ENCODE measurements around the gene ACTN3.
"Not testable (repeated sequence)": the region's sequence is repeated elsewhere in the genome, so short reads cannot be mapped to it uniquely, and the experiment has no call there.

ACTN3 gene

DNA sequence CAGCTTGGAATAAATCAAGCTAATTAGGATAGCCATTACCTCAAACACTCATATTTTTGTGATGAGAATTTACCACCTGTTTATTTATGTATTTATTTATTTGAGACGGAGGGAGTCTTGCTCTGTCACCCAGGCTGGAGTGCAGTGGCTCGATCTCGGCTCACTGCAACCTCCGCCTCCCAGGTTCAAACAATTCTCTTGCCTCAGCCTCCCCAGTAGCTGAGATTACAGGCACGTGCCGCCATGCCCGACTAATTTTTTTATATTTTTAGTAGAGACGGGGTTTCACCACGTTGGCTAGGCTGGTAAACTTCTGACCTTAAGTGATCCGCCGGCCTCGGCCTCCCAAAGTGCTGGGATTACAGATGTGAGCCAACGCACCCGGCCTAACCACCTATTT, 1.8 kb upstream of the ACTN3 start:
- DNase-seq (ENCODE audit: low spot score) = not testable (repeated sequence)

DNA sequence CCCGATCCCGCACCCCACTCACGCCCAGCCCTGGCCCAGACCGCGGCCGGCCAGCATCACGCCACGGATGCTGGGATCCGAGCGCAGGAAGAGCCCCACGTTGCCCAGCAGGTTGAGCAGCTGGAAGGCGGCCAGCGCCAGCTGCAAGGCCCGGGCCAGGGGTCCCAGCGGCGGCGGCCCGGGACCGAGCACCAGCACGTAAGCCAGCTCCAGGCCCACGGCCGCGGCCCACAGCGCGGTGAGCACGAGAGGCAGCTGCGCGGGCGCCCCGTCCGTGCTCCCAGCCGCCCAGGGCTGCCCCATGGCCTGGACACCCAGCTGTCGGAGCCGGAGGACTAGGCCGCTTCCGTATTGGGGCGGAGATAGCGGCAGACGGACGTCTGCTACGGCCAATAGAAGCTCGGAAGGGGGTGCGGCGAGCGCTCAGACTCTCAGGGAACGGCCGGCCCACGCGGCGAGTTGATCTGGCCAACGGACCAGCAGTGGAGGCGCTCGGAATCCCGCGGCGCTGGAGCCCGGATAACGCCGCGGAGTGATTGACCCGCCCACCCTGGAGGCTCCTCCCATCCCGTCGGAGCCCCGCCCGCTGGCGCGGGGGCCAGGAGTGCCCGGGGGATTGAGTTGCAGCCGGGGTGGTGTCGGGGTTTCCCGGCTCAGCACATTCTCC, 869 bp upstream of the ACTN3 start, which contains the start of gene ZDHHC24:
TSS of gene ZDHHC24 (minus strand) at position 348 of the 667 bp plus-strand sequence. CDS start at position 303, 45 bp downstream.
- DNase-seq (ENCODE audit: low spot score) = peak; percentile 96

DNA sequence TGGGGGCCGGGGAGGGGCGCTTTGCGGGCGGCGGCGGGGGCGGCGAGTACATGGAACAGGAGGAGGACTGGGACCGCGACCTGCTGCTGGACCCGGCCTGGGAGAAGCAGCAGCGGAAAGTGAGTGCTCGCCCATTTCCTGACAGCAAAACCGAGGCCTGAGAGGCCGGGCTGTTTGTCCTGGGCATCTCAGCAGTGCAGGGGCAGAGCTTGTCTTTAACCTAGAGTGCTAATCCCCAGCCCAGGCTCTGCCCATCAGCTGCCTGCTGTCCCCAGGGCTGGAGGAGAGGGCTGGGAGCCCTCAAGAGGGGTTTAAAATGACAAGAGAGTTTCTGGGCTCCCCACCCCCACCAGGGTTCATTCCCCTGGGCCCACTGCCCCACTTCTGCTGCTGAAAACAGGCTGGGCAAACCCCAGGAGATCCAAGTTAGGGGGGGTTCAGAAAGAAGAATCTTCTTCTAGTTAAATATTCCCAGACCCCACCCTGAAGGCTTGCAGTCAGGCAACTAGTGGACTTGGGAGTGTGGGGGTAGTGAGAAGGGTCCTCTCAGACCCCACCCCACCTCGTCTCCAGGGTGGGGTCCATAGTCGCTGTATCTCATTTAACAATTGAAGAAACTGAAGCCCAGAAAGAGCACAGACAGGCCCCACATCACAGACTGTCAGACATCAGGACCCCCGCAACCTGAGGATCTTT, 411 bp downstream of the ACTN3 start:
- no peak for DNase-seq (ENCODE audit: low spot score)

DNA sequence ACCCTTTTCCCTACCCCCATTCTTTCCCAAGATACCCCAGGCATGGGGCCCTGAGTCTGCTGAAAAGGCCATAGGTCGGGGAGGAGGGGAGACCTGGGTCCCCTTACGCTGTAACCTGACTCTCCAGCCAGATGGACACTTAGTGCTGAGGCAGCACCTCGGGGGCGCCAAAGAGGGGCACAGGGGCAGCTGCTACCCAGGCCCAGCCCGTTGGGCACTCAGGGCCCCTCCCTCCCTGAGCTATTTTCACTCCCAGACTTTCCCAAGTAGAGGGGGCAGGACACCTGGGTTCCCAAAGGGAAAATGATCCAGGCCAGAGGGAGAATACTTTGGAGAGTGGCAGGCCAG, 933 bp downstream of the ACTN3 start:
- DNase-seq (ENCODE audit: low spot score) = no peak

DNA sequence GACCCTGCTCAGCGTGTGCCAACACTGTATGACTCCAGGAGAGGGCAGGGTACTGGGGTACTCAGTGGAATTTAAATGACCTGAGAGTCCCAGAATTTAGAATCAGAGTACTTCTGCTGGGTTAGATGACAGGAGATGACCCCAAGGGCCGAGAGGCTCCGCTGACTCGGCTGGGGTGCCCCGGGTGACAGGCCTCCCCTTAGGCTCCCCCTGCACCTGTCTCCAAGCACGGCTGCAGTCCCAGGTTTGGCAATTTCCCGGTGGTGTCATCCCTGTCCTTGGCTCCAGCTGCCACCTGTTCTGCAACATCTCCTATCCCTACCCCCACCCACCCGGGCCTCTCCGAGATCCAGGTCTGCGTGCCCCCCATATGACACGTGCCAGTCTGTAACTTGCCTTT, 1.3 kb downstream of the ACTN3 start:
- DNase-seq (ENCODE audit: low spot score) = no peak

DNA sequence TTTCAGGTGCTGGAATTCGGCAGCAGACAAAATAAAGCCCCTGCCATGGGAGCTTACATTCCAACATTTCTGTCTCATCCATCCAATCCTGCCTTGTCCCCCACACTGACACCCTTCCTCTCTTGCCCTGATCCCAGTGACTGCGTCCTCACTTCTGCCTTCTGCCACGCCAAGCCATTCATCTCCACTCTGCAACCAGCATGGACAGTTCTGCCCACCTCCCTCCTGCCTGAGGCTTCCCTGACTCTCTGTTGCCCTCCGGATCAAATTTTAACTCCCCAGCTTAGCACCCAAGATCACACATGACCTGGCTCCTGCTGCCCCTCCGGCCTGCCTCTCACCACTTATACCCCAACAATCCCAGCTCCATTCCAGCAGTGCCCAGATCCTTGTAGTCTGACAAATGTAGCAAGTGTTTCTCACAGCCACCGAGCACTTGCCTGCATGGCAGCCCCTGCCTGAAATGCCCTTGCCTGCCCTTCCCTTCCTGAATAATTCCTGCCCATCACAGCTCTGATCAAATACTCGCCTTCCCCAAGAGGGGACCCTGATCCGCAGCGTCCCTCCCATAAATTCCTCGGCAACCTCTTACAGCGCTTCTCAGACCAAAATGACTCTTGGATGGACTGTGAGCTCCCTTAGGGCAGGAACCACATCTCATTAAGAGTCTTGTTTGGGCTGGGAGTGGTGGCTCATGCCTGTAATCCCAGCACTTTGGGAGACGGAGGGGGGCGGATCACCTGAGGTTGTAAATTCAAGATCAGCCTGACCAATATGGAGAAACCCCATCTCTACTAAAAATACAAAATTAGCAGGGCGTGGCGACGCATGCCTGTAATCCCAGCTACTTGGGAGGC, 2.3 kb downstream of the ACTN3 start:
- no peak for DNase-seq (ENCODE audit: low spot score)

DNA sequence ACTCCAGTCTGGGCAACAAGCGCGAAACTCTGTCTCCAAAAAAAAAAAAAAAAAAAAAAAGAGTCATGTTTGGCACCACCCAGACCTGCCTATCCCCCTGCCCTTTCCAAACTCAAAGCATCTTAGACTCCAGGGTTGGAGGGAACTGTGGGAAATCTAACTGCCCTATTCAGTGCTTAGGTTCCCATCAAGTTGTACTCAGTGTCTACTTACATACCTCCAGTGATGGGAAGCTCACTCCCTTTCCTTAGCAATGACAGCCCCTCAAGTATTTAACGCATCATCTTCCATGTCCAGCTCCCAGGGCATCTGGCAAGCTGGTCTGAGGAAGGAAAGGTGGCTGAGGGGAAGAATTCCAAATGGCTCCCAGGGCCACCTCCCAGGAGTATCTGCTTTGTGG, 3.0 kb downstream of the ACTN3 start:
- no peak for DNase-seq (ENCODE audit: low spot score)

DNA sequence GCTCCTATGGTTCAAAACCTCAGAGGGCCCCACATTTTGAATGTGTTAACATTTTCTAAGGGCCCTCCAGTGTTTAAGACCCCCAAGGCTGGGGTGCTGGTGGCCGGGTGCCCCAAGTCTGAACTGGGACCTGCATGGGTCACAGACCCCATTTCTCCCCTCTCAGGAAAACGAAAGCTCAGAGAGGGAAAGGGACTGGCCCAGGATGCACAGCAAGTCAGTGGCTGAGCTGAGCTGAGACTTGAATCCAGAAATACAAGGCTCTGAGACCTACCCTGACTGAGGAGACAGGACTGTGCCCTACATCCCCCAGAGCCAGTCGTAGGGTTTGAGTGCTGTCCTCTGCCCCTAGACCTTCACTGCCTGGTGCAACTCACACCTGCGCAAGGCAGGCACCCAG, 4.2 kb downstream of the ACTN3 start:
- no peak for DNase-seq (ENCODE audit: low spot score)

DNA sequence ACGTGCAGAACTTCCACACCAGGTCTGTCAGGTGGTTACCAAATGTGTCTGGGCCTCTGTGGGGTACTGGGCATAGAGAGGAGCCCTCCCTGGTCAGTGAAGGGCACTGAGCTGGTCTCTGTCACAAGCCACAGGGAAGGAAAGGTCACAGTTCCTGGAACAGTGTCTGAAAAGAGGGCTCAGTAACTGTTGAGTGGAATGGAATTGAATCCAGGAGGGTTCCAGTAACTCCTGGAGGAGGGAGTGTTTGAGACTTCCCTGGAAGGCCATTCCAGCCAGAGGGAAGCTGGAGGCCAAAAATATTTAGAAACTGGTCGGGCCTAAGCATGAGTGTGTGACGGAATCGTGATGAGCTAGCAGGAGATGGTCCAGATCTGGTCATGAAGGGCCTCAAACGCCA, 7.9 kb downstream of the ACTN3 start:
- DNase-seq (ENCODE audit: low spot score) = no peak

DNA sequence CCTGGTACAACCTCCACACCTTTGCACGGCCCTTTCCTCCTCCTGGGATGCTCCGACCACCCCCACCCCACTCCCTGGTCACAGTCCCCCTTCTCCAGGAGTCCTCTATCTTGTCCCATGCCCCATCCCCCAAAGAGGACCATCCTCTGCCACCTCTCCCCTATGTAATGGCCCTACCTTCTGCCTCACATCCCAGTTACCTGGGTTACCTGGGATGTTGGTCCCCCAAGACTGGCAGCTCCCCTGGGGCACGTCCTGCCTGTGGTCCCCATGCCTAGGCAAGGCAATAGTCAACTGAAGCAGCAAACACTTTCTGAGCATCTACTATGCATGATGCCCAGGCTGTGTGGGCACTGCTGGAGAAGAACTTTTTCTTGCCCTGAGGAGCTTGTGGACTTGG, 8.7 kb downstream of the ACTN3 start:
- no peak for DNase-seq (ENCODE audit: low spot score)

DNA sequence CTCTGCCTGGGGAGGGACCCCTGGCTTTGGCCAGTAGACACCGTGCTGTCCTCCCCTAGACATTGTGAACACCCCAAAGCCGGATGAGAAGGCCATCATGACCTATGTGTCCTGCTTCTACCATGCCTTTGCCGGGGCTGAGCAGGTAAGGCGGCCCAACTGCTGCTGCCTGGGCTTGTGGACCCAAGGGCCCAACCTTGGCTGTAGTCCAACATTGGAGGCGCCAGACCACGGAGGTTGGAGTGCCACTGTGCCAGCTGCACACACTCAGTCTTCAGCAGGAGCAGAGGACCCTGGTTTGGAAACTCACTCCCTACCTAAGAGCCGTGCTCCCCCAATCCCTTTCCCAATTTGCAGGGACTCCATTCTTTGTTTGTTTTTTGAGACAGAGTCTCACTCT, 9.4 kb downstream of the ACTN3 start:
- no peak for DNase-seq (ENCODE audit: low spot score)

DNA sequence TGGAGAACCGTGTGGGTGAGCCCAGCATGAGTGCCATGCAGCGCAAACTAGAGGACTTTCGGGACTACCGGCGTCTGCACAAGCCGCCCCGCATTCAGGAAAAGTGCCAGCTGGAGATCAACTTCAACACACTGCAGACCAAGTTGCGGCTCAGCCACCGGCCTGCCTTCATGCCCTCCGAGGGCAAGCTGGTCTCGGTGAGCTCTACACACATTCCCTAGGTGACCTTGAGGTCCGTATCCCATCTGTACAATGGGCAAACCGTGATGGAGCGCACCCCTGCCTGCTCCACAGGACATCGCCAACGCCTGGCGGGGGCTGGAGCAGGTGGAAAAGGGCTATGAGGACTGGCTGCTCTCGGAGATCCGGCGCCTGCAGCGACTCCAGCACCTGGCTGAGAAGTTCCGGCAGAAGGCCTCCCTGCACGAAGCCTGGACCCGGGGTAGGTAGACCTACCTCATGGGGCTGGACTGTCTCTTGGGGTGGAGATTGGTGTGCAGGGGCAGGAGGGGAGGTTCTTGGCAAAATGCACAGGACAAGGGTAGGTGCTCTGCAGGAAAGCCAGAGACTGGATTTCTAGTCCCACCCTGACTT, 11.1 kb downstream of the ACTN3 start:
- DNase-seq (ENCODE audit: low spot score) = no peak

DNA sequence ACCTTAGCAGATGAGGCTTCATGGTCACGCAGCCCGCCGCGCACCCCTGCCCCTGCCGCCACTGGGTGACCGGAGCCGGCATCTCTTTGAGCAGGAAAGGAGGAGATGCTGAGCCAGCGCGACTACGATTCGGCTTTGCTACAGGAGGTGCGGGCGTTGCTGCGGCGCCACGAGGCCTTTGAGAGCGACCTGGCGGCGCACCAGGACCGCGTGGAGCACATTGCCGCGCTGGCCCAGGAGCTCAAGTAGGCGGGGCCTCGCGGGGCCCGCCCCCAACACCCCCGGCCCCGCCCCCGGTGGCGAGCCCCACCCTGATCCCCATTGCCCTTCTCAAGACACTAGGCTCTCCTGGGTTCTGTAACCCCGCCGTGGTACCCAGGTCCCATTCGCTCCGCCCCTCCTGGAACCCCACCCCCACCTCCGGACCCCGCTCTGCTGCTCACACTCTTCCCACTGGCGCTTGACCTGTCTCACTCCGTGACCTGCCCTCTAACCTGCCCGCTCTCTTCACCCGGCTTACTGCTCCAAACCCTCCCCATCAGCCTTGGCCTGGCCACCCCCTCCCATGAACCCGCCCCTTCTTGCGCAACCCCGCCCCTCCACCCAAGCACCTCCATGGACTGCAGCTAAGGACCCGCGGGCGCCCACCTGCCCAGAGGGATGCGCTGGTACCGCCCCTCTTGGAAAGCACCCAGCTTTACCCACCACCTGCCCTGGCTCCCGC, 12.6 kb downstream of the ACTN3 start:
- DNase-seq (ENCODE audit: low spot score) = no peak

DNA sequence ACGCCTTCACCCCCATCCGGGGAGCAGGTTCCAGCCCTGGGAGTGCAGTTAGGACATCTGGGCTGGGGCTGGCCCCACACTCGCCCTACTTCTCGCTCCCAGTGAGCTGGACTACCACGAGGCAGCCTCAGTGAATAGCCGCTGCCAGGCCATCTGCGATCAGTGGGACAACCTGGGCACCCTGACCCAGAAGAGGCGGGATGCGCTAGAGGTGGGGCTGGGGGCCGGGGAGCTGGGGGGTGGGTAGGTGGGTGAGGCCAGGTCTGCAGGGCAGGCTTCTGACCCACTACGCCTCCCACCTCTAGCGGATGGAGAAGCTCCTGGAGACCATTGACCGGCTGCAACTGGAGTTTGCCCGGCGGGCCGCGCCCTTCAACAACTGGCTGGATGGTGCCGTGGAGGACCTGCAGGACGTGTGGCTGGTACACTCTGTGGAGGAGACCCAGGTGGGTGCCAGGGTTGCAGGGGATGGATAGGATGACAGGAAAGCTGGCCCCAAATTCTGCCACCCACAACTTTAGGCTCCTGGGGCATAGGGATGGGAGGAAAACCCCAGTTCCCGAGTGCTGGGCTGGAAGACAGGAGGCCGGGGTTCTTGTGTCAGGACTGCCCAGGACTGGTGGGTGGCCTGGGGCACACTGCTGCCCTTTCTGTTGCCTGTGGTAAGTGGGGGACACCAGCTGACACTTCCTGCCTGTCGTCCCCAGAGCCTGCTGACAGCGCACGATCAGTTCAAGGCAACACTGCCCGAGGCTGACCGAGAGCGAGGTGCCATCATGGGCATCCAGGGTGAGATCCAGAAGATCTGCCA, 13.4 kb downstream of the ACTN3 start:
- no peak for DNase-seq (ENCODE audit: low spot score)

DNA sequence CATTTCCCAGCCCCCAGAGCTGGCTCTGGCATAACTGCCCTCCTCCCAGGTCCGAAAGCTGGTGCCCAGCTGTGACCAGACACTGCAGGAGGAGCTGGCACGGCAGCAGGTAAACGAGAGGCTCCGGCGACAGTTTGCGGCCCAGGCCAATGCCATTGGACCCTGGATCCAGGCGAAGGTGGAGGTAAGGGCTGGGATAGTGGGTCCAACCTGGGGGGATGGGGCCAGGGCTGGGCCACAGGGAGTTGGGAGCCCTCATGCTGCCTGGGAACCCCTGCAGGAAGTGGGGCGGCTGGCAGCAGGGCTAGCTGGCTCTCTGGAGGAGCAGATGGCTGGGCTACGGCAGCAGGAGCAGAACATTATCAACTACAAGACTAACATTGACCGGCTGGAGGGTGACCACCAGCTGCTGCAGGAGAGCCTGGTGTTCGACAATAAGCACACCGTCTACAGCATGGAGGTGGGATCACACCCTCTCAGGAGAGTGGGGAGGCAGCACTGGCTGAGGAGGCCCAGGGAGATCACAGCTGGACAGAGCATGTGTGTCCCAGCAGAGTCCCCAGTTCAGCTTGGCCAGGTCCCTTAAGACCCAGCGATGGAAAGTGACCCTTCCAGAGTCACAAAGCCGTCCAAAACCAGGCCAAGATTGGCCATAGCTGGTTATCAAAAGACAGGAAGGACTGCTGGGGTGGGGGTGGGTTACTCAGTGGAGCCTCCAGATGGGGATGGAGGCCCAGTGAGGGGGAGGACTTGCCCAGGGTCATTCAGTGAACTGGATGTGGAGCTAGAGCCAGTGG, 14.7 kb downstream of the ACTN3 start:
- DNase-seq (ENCODE audit: low spot score) = no peak

DNA sequence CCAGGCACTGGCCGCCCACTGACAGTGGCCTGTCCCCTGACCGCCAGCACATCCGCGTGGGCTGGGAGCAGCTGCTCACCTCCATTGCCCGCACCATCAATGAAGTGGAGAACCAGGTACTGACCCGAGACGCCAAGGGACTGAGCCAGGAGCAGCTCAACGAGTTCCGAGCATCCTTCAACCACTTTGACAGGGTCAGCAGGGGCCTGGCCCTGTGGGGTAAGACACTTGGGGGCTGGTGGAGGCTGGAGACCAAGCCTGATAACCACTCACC, 15.2 kb downstream of the ACTN3 start:
- DNase-seq (ENCODE audit: low spot score) = no peak

DNA sequence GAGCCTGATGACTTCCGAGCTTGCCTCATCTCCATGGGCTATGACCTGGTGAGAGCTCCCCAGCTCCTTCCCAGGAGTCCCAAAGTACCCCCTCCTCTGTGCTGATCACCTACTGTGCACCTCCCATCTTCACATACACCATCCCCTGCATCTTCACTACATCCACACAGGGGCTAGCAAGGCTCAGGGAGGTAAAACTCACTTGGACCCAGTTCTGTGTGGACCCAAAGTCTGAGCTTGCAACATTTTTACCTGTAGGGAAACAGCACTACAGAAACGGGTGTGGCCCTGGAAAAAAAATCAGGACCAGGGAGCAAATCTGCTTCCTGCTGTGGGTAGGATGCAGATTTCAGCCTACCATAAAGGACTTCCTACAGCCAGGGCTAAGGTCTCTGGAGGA, 15.6 kb downstream of the ACTN3 start:
- DNase-seq (ENCODE audit: low spot score) = no peak

DNA sequence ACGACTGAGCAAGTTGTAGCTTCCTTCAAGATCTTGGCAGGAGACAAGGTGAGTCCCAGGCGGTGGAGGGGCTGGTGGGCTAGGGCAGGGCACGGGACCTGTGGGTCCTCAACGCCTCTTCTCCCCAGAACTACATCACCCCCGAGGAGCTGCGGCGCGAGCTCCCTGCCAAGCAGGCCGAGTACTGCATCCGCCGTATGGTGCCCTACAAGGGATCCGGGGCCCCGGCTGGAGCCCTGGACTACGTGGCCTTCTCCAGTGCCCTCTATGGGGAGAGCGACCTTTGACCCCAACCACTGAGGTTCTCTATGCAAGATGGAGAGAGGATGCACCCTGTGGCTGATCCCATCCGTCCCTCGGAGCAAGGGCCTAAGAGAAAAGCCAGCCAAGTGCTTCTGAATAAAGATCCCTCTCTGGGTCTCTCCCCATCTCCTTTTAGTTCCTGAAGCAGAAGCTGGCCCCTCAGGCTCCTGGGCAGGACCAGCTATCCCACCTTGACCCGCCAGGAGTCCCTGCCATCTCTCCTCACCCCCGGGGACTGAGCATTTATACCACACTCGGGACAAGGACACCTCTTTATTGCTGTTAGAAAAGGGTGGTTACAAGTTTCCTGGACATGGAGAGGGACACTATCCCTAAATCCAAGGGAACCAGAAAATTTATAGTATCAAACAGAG, 16.3 kb downstream of the ACTN3 start:
- DNase-seq (ENCODE audit: low spot score) = no peak

DNA sequence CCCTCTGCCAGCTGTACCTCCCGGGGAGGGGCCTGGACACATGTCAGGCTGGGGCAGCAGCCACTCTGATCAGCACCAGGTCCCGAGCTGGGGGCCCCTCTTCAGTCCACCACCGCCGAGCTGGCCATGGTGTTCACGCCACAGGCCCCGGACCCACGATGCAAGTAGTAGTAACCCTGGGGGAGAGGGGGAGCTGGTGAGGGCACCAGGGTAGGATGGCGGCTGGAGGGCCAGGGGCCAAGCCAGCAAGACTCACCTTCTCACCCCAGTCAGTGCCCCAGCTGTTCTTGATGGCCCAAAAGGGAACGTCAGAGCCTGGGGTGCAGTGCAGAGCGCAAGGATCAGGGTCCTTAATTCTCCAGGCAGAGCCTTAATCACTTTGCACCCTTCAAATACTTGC, 17.1 kb downstream of the ACTN3 start:
- DNase-seq (ENCODE audit: low spot score) = no peak

DNA sequence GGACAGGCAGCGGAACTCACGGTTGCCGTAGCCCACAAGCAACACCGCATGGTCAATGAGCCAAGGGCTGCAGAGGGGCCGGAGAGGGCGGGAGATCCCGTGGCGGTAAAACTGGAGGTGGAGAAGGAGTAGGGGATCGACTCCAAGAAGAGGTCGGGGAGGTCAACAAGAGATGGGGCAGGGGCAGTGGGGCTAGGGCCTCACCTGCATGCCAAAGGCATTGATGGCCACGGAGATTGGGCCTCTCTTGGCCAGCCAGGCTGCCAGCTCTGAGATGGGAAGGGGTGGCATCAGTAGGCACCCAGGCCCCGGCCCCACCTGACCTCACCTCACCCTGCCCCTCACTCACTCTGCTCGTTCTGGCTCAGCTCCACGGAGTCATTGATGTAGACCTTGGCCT, 17.8 kb downstream of the ACTN3 start:
- no peak for DNase-seq (ENCODE audit: low spot score)

All from SW480 (cell line).